ENCODE data around the gene EPB41L4A. TPM values are rescaled to one million over a fixed set of nuclear protein-coding genes. Genes with fewer than 3 reads are reported as not detected.

Gene EPB41L4A
- total RNA-seq, 4 donors from 2014 or later = 8.3 to 33.8 (median 21.6) TPM

GRCh38 chr5:112312295-112313275, 106.5 kb downstream of the EPB41L4A start:
- no peaks in the 10 kb centered on the region for H3K27me3 ChIP-seq
- H3K9me3 ChIP-seq = no peaks in the 10 kb centered on the region
- intact Hi-C loops (cut with DNase I) = no loop called here
- no peak overlapping the region for H3K4me3 ChIP-seq
- WGBS = 92% methylated on average over 4 of the region's 4 CpGs
- no peak for DNase-seq (ENCODE audit: extremely low spot score)
- TF ChIP-seq POLR2AphosphoS5 (IDR thresholded peaks at IDR 0.05) (no peak), POLR2A (IDR thresholded peaks at IDR 0.05; ENCODE audit: low read depth) (no peak), EP300 (IDR thresholded peaks at IDR 0.05) (no peak), CTCF (IDR thresholded peaks at IDR 0.05) (no peak)
- H3K4me1 ChIP-seq = peaks cover 0 to 6% (median 0%) of the 10 kb centered on the region in 4 donors
- H3K27ac ChIP-seq (replicated peaks in 1 of 4) = no peak overlapping the region
- no peaks in the 10 kb centered on the region for H3K36me3 ChIP-seq

DNA sequence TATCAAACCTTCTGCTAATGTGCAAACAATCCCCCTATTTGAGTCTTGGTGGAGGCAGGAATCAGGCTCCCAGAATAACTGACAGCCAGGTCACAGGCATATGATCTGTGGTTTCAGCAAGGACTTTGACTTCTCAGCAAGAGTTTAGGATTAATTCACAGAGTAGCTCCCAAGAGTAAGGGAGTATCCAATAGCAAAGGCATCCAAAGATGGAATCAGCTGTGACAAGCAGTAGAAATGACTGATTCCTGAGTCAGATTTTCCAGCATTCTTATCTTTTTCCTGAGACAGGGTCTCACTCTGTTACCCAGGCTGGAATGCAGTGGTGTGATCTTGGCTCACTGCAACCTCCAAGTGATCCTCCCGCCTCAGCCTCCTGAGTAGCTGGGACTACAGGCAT, 108.3 kb downstream of the EPB41L4A start:
- Histone ChIP-seq H3K4me3 (no peak overlapping the region), H3K9me3 (no peaks in the 10 kb centered on the region), H3K36me3 (no peaks in the 10 kb centered on the region), H3K4me1 (peaks cover 0 to 6% (median 0%) of the 10 kb centered on the region in 4 donors), H3K27me3 (no peaks in the 10 kb centered on the region), H3K27ac (replicated peaks in 1 of 4) (no peak overlapping the region)
- DNase-seq (ENCODE audit: extremely low spot score) = no peak
- intact Hi-C loops (cut with DNase I) = no loop called here
- TF ChIP-seq CTCF (IDR thresholded peaks at IDR 0.05) (no peak), POLR2AphosphoS5 (IDR thresholded peaks at IDR 0.05) (no peak), POLR2A (IDR thresholded peaks at IDR 0.05; ENCODE audit: low read depth) (no peak), EP300 (IDR thresholded peaks at IDR 0.05) (no peak)
- 100% methylated on average over 1 of the region's 1 CpG for WGBS

- intact Hi-C loops (cut with DNase I) = no loop called here
- DNase-seq (ENCODE audit: extremely low spot score) = no peak
- Histone ChIP-seq H3K4me1 (peaks cover 0 to 6% (median 0%) of the 10 kb centered on the region in 4 donors), H3K4me3 (no peak overlapping the region), H3K27me3 (no peaks in the 10 kb centered on the region), H3K36me3 (no peaks in the 10 kb centered on the region), H3K27ac (replicated peaks in 1 of 4) (no peak overlapping the region), H3K9me3 (no peaks in the 10 kb centered on the region)
- 88% methylated on average over 1 of the region's 1 CpG for WGBS
- TF ChIP-seq CTCF (IDR thresholded peaks at IDR 0.05) (no peak), EP300 (IDR thresholded peaks at IDR 0.05) (no peak), POLR2A (IDR thresholded peaks at IDR 0.05; ENCODE audit: low read depth) (no peak), POLR2AphosphoS5 (IDR thresholded peaks at IDR 0.05) (no peak)
Observed at GRCh38 chr5:112308608-112309007, 110.5 kb downstream of the EPB41L4A start.

GRCh38 chr5:112306956-112307355, 112.1 kb downstream of the EPB41L4A start:
- no peaks in the 10 kb centered on the region for H3K4me1 ChIP-seq
- H3K36me3 ChIP-seq = no peaks in the 10 kb centered on the region
- no peak overlapping the region for H3K4me3 ChIP-seq
- no peaks in the 10 kb centered on the region for H3K9me3 ChIP-seq
- 93% methylated on average over 2 of the region's 2 CpGs for WGBS
- intact Hi-C loops (cut with DNase I) = no loop called here
- H3K27ac ChIP-seq (replicated peaks in 1 of 4) = no peak overlapping the region
- TF ChIP-seq CTCF (IDR thresholded peaks at IDR 0.05) = no peak
- no peak for TF ChIP-seq POLR2A (IDR thresholded peaks at IDR 0.05; ENCODE audit: low read depth)
- TF ChIP-seq EP300 (IDR thresholded peaks at IDR 0.05) = no peak
- no peak for TF ChIP-seq POLR2AphosphoS5 (IDR thresholded peaks at IDR 0.05)
- no peak for DNase-seq (ENCODE audit: extremely low spot score)
- no peaks in the 10 kb centered on the region for H3K27me3 ChIP-seq
